ENCODE results near the gene DNAAF2.
"Not testable (repeated sequence)": the region's sequence is repeated elsewhere in the genome, so short reads cannot be mapped to it uniquely, and the experiment has no call there.

DNAAF2 gene

GRCh38 chr14:49673586-49673985, 38.5 kb upstream of the DNAAF2 start:
- no peak for TF ChIP-seq CTCF (IDR thresholded peaks at IDR 0.05; ENCODE audit: low read depth, low read length, poor library complexity, severe bottlenecking)
- no peak for TF ChIP-seq EZH2phosphoT487 (IDR thresholded peaks at IDR 0.05; ENCODE audit: borderline replicate concordance, low read length)
- no peaks in the 10 kb centered on the region for H3K27me3 ChIP-seq (ENCODE audit: control insufficient read depth, low read length)
- H3K36me3 ChIP-seq (ENCODE audit: control insufficient read depth, low read length), result peaks cover 64% of the 10 kb centered on the region
- H3K4me1 ChIP-seq (ENCODE audit: control insufficient read depth, low read length), result no peaks in the 10 kb centered on the region
- no peak overlapping the region for H3K4me3 ChIP-seq (ENCODE audit: low read length)
- no peaks in the 10 kb centered on the region for H3K9me2 ChIP-seq (replicated peaks; ENCODE audit: control insufficient read depth, low read length)
- H3K4me2 ChIP-seq (ENCODE audit: low read length), result no peak overlapping the region
- peaks cover 8% of the 10 kb centered on the region for H3K79me2 ChIP-seq (ENCODE audit: control insufficient read depth, low read length)
- no peaks in the 10 kb centered on the region for H3K9me3 ChIP-seq (ENCODE audit: control insufficient read depth, insufficient read depth, low read length)
- H3K27ac ChIP-seq (ENCODE audit: low read depth, low read length), result no peak overlapping the region
- peaks cover 13% of the 10 kb centered on the region; the same call in 1 of the 2 replicates for H3F3A ChIP-seq (ENCODE audit: control insufficient read depth, insufficient read depth)
- no peaks in the 10 kb centered on the region for H4K20me1 ChIP-seq (ENCODE audit: control insufficient read depth, insufficient read depth, low read depth, low read length)

- Histone ChIP-seq H3K9me3 (ENCODE audit: control insufficient read depth, insufficient read depth, low read length) (no peaks in the 10 kb centered on the region), H3K36me3 (ENCODE audit: control insufficient read depth, low read length) (peaks cover 53% of the 10 kb centered on the region), H3K4me1 (ENCODE audit: control insufficient read depth, low read length) (no peaks in the 10 kb centered on the region), H3K4me3 (ENCODE audit: low read length) (no peak overlapping the region), H3K9me2 (replicated peaks; ENCODE audit: control insufficient read depth, low read length) (no peaks in the 10 kb centered on the region), H3K27me3 (ENCODE audit: control insufficient read depth, low read length) (no peaks in the 10 kb centered on the region), H3K79me2 (ENCODE audit: control insufficient read depth, low read length) (0 out of 2 replicates have a peak, but pooled peaks cover 2% of the 10 kb centered on the region), H3F3A (ENCODE audit: control insufficient read depth, insufficient read depth) (peaks cover 16% of the 10 kb centered on the region), H3K27ac (ENCODE audit: low read depth, low read length) (no peak overlapping the region), H4K20me1 (ENCODE audit: control insufficient read depth, insufficient read depth, low read depth, low read length) (no peaks in the 10 kb centered on the region), H3K4me2 (ENCODE audit: low read length) (no peak overlapping the region)
- TF ChIP-seq EZH2phosphoT487 (IDR thresholded peaks at IDR 0.05; ENCODE audit: borderline replicate concordance, low read length) (no peak), CTCF (IDR thresholded peaks at IDR 0.05; ENCODE audit: low read depth, low read length, poor library complexity, severe bottlenecking) (no peak)
Observed at GRCh38 chr14:49670475-49670874, 35.4 kb upstream of the DNAAF2 start.

GRCh38 chr14:49659526-49660455, 24.7 kb upstream of the DNAAF2 start:
- H3K4me2 ChIP-seq (ENCODE audit: low read length), result no peak overlapping the region

GRCh38 chr14:49657500-49657899, 22.5 kb upstream of the DNAAF2 start:
- H3K4me1 ChIP-seq (ENCODE audit: control insufficient read depth, low read length); H3K9me3 ChIP-seq (ENCODE audit: control insufficient read depth, insufficient read depth, low read length); H3K4me2 ChIP-seq (ENCODE audit: low read length); H3F3A ChIP-seq (ENCODE audit: control insufficient read depth, insufficient read depth); H3K4me3 ChIP-seq (ENCODE audit: low read length); H3K27me3 ChIP-seq (ENCODE audit: control insufficient read depth, low read length); H4K20me1 ChIP-seq (ENCODE audit: control insufficient read depth, insufficient read depth, low read depth, low read length); H3K27ac ChIP-seq (ENCODE audit: low read depth, low read length); H3K79me2 ChIP-seq (ENCODE audit: control insufficient read depth, low read length); H3K9me2 ChIP-seq (replicated peaks; ENCODE audit: control insufficient read depth, low read length): not testable (repeated sequence)
- peaks cover 46% of the 10 kb centered on the region for H3K36me3 ChIP-seq (ENCODE audit: control insufficient read depth, low read length)

More at GRCh38 chr14:49659526-49660455, 24.7 kb upstream of the DNAAF2 start:
- no peaks in the 10 kb centered on the region for H3K9me2 ChIP-seq (replicated peaks; ENCODE audit: control insufficient read depth, low read length)
- H3K4me3 ChIP-seq (ENCODE audit: low read length), result no peak overlapping the region
- no peak for TF ChIP-seq EZH2phosphoT487 (IDR thresholded peaks at IDR 0.05; ENCODE audit: borderline replicate concordance, low read length)
- no peak for TF ChIP-seq CTCF (IDR thresholded peaks at IDR 0.05; ENCODE audit: low read depth, low read length, poor library complexity, severe bottlenecking)
- no peaks in the 10 kb centered on the region for H3K79me2 ChIP-seq (ENCODE audit: control insufficient read depth, low read length)
- H3K36me3 ChIP-seq (ENCODE audit: control insufficient read depth, low read length), result peaks cover 45% of the 10 kb centered on the region
- H3K4me1 ChIP-seq (ENCODE audit: control insufficient read depth, low read length), result no peaks in the 10 kb centered on the region
- H3F3A ChIP-seq (ENCODE audit: control insufficient read depth, insufficient read depth), result peaks cover 3% of the 10 kb centered on the region; the same call in 1 of the 2 replicates
- no peaks in the 10 kb centered on the region for H4K20me1 ChIP-seq (ENCODE audit: control insufficient read depth, insufficient read depth, low read depth, low read length)
- H3K9me3 ChIP-seq (ENCODE audit: control insufficient read depth, insufficient read depth, low read length), result no peaks in the 10 kb centered on the region
- H3K27me3 ChIP-seq (ENCODE audit: control insufficient read depth, low read length), result no peaks in the 10 kb centered on the region
- H3K27ac ChIP-seq (ENCODE audit: low read depth, low read length), result no peak overlapping the region
